HuH-7 (cell line): ENCODE measurements around the gene CORO7.
"Not testable (repeated sequence)": the region's sequence is repeated elsewhere in the genome, so short reads cannot be mapped to it uniquely, and the experiment has no call there.

Source experiments
- DNase-seq: peaks from one replicate; pipeline ENCODE4 v3.0.0; 2011; ENCODE audit warnings: low spot score

CORO7 gene

DNA sequence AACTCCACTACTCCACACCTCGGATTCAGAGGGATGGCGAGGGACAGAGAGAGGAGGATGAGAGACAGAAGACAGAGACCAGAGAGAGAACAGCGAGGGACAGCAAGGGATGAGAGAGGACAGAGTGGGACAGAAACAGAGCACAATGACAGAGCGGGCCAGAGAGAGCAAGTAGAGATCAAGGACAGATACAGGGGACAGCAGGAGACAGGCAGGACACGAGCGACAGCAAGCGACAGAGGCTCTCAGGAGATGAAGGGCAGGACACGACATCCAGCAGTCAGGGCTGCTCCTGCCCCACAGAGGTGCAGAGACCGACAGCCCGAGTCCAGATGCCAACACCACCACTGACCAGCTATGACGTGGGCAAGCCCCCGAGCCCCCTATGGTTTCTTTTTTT is 14.9 kb downstream of the CORO7 start:
- no peak for DNase-seq

DNA sequence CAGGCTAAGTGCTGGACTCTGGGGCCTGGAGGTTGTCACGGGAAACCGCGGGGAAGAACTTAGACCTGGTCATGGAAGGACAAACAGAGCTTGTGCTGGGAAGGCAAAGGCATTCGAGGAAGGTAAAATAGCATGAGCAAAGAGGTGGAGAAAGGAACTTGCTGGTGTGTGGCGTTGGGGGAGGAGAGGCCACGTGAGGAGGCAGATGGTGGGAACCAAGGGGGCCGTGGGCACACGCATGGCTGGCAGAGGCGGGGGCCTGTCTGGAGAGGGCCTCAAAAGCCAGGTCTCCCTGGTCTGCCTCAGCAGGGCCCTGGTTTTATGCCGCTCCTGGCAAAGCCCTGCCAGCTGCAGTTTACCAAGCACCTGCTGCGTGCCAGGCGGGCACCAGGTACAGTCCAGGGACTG is 15.3 kb downstream of the CORO7 start:
- no peak for DNase-seq

DNA sequence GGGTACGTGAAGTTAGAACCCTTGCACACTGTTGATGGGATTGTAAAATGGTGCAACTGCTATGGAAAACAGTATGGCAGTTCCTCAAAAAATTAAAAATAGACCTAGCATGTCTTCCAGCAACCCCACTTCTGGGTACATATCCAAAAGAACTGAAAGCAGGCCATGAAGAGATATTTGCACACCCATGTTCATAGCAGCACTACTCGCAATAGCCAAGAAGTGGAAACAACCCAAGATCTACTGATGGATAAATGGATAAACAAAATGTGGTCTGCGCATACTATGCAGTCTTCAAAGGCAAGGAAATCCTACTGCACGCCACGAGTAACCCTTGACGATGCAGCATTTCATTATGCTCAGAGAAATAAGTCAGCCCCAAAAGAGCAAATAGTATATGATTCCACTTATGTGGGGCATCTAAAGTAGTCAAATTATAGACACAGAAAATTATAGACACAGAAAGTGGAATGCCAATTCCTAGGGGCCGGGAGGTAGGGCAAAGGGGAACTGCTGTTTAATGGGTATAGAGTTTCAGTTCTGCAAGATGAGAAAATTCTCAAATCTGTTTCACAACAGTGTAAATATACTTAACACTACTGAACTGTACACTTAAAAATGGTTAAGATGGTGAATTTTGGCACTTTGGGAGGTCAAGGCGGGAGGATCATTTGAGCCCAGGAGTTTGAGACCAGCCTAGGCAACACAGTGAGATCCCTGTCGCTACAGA is 17.2 kb downstream of the CORO7 start:
- no peak for DNase-seq

DNA sequence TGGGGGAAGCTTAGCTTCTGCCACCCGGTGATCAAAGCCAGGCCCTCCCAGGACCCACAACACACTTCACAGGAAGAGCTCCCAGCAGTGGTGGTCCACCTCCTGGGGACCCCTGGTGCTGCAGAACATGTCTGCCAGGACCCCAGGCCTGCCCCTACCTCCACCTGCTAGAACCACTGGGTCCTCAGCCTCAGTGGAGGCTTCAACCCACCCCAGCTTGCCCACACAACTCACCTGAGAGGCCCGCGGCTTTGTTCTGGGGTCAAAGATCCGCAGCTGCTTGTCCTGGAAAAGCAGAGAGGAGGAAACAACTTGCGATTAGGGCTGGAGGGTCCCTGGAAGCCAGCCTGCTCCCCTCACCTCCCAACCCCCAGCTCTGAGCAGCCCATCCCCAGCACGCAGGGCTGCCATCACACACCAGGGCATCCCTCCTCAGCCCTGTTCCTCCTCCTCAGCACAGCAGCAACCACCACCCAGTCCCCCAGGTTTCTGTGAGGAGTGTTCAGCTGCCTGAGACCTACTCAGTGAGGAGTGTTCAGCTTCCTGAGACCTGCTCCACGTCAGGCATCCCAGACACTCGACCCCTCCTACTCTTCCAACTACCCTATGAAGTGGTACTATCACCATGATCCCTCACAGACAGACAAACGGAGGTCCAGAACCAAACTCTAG is 21.2 kb downstream of the CORO7 start:
- DNase-seq, result no peak

DNA sequence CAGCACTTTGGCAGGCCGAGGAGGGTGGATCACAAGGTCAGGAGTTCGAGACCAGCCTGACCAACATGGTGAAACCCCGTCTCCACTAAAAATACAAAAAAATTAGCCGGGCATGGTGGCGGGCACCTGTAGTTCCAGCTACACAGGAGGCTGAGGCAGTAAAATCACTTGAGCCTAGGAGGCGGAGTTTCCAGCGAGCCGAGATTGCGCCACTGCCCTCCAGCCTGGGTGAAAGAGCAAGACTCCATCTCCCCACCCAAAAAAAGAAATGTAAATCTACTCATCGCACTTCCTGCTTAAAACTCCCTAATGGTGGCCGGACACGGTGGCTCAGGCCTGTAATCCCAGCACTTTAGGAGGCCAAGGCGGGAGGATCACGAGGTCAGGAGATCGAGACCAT is 22.5 kb downstream of the CORO7 start:
- DNase-seq, result not testable (repeated sequence)

DNA sequence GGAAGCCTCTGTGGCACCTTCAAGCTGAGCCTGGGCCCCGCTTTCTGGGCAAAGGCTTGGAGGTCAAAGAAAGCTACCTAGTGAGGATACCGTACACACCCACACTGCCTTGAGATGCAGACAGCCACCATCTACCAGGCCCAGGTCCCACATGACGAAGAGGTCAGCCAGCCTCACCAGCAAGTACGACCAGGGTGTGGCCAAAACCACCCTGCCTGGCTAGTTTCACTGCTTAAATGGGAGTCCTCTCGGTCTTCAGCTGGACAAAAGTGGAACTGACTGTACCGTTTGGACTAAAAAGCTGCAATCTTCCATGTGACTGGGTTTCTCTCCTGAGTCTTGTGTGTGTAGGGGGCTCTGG is 23.2 kb downstream of the CORO7 start:
- DNase-seq, result no peak

DNA sequence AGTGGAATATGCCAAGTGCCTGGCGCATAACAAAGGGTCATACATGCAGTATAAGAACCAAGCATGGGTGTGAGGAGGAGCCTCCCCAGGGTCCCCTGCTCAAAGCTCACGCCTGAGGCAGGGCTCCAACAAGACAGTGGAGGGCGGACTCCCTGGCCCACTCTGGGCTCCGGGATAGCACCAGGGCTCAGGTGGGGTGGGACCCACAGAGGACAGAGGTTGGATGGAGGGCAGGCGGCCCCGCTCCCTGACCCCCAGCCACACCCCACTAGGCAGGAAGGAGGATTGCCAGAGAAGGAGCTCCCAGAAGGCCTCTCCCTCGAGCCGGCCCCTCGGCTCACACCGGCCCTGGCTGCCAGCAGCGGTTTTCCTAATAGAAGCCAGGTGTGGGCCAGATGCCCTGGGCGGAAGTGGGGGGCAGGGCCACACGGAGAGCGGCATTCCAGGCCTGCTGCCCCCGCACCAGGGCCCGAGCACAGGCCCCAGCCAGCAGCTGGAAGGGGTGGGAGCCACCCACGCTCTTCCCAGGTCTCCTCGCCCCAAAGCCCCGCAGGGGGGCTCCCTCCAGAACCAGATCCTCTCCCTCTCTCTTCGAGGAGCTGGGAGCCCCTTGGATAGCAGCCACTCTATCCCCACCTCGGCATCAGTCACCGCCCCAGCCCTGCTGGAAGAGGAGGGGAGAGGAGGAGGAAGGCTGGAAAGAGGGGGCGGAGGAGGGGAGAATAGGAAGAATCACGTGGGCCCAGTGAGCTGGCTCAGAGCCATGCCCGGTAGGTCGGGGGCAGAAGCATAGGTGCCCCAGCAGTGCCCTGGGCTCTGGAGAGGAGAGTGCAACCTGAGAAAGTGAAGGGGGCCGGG is 23.8 kb downstream of the CORO7 start:
- no peak for DNase-seq

DNA sequence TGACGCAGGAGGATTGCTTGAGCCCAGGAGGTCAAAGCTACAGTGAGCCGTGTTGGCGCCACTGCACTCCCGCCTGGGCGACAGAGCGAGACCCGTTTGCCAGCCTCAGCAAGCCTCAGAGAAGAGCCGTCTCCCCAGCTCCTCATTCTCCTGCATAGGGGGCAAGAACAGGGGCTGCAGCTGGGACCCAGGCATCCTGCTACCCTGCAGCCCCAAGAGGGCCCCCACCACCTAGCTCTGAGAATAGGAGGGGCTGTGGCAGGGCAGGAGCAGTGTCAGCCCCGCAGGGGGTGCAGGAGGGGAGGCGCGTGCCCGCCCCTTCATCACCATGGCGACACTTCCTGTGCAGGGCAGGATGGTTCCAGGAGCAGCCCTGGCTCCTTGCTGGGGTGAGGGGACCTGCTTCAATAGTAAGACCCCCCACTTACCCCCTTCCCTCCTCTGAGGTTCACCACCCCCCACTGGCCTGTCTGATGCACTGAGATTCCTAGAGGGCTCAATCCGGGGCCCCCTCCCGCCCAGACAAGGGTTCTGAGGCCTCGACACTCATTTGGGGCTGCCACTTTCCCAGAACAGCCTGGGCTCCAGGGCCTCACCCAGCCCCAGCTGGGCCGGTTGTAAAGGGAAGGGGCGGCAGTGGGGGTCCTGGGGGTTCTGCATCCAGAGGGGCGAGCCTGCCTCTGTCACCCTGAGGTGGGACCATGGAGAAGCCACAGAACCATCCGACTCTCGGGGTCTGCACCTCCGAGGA is 24.6 kb downstream of the CORO7 start:
- no peak for DNase-seq

DNA sequence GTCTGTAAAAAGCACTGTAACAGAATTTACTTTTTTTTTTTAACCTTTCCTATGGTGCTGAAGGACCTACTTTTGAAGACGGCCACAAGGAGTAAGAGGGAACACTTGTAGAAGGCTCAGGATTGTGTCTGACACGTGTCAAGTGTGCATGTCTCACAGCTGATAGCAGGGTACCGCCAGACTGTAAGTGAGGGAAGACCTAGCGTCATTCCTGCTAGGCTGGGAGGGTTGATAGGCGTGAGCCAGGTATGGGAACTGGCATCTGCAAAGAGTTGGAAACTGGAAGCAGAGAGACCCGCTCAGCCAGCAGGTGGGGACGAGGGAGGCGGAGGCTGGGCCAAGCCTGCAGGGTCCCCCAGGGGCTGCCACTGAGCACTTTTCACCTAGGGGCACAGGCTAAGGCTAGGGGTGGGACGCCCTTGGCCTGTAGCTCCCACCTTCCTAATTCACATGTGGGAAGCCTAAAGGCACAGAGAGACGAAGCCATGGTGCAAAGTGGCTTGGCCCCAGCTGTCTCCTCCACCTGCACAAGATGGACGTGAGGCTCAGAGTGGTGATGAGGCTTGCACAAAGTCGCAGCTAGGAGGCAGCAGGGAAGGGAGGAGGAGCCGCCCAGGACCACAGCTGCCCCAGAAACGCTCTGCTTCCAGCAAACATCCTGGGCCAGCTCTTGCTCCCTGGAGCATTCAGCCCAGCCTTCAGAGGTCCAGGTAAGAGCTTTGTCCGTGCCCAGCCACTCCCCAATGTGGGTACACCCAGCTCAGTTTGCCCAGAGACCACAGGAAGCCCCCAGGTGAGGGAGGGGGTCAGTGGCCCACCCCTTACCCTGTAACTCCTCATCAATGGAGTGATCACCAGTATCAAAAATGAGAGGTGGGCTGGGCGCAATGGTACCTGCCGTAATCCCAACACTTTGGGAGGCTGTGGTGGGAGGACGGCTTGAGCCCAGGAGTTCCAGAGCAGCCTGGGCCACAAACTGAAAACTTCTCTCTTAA is 25.8 kb downstream of the CORO7 start:
- DNase-seq, result no peak

DNA sequence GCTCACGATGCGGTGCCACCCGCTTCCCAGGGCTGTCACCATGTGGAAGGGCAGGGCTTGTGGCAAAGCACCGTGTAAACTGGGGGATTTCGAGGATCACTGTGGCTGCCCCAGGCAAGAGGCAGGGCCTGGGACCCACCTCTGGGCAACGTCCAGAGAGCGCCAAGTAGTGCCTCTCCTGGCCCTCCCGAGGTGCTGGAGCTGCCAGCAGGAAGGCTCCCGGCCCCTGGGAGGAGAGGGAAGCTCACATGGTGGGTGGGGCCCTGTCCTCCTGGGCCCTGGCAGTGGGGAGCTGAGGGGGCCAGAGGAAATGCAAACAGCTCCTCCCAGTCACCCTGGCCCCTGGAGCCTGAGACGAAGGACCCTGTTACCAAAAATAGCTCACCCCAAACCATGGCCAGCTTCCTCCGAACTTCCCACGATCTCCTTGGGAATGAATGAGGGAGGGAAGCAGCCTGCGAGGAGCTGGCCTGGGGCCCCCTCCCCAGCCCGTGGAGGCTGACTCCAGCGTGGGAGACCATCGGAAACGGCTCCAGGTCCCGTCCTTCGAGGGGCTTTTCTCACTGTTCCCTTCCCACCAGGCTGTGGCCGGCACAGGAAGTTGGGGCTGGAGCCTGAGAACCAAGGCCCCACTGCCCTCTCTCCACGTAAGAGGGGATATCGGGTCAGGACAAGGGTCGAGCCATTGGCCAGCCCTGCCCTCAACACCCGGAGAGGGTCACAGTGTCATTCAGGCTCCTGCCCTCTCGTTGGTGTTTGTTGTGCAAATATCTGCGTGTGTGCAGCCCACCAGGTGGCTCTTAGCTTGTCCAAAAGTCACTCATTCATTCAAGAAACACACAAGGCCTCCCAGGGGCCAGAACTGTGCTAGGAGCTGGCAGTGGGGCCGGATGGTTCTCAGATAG is 27.1 kb downstream of the CORO7 start:
- no peak for DNase-seq

DNA sequence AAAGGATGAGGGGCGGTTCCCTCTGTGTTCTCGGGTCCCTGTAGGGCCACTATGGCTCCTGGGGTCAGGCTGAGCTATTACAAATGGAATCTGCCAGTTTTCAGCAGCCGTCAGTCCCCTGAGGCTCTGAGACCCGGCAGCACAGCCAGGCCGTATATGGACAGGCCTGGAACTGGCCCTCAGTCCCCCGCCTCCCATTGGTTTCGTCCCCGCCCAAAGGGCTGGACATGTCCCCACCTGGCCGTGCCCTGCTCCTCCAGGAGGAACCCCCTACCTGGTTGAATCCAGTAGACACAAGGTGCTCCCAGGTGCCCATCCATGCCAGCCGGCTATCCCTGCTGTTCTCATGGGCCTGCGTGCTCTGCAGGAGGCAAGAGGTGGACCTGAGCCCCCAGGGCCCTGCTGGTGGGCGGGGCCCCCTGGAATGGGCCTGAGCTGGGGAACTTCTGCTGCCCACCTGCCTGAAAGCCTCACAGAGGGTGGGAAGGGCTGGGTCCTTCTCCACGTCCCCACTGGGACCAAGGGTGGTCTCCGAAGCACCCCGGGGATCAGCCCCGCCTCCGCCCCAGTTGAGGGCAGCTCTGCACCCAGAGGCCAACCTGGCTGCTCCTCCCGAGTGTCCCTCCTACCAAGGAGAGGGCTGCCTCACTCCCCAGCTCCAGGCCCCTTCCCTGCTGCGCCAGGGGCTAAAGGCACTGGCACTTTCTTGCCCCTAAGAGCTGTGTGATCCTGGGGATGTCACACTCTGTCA is 27.9 kb downstream of the CORO7 start:
- DNase-seq, result no peak

DNA sequence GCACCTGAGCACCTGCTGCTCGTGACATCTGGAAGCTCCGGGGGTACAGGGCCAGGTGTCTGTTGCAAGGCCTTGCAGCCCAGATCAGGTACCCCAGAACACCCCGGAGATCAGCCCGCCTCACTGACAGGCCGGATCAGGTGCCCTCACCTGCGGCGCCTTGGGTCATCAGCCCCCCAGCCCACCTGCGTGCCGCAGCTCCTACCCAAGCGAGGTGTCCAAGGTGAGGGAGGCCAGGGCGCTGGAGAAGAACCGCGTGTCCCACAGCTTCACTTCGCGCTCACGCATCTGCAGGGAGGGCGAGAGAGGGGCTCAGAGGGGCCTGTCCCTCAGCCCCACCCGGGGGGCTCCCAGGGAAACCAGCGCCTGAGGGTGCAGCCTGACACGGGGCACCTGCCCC is 28.6 kb downstream of the CORO7 start:
- DNase-seq, result no peak

DNA sequence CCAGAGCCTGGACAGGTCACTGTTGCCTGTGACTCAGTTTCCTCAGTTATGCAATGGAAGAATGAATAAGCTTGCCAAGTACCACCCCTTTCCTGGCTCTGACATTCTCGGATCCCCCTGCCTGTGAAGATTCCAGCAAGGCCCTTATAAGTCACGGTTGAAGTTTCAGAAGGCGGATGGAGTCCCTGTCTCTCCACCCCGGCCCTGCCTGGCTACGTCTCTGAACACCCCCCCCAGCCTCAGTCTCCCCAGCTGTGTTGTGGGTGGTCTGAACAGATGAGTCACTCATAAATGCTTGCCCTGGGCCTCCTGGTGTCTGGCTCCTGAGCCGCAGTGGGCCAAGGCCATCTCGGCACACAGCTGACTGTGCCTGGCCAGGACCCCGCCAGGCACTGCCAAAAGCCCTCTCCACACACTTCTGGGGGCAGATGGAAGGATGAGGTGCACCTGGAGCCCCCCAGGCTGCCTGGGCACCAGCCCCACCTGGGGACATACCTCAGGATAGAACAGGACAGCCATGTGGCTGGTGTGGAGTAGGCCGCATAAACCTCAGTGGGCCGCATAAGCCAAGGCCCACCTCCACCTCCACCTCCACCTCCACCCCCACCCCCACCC is 29.3 kb downstream of the CORO7 start:
- DNase-seq, result no peak

DNA sequence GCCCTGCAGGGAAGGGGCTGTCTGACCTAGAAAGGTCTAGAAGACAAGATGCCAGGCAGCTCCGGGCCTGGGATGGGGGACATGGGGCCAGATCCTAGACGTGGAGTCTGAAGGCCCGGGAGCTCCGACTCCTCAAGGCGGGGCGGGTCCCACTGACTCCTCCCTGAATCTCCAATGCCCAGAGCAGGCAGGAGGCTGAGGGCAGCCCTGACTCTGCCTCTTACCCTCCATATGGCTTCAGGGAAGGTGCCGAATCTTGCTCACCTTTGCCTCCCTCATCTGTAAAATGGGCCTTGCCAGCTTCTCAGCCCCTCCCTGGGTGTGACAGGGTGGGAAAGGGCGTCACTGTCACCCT is 30.0 kb downstream of the CORO7 start:
- no peak for DNase-seq

DNA sequence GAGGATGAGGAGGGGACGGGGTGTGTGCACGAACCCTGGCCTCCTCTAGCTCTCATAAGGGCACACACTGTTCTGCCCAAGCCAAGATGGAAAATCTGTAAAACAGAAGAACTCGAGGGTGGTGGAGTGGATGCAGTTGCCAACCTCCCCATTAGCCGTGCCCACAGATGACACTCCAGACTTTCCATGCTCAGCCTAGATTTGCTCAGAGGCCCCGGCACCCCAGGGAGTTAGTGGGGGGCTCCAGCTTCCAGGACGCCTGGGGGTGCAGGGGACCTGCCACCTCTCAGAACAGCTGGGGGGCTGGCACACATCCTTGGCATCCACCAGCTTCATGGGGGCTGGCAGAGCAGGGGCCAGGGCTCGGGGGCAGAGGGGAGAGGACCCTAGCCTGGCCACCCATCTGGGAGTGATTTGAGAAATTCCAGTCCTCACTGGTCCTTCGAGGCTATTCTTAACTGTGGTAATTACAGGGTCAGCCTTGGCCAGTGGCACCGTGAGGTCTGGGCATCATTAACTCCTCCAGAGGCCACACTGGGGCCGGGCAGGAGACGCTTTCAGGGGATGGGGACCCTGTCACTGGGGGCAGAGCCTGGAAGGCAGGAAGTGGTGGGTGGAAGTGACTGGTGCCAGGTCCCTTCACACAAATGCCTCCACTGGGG is 30.5 kb downstream of the CORO7 start:
- no peak for DNase-seq

DNA sequence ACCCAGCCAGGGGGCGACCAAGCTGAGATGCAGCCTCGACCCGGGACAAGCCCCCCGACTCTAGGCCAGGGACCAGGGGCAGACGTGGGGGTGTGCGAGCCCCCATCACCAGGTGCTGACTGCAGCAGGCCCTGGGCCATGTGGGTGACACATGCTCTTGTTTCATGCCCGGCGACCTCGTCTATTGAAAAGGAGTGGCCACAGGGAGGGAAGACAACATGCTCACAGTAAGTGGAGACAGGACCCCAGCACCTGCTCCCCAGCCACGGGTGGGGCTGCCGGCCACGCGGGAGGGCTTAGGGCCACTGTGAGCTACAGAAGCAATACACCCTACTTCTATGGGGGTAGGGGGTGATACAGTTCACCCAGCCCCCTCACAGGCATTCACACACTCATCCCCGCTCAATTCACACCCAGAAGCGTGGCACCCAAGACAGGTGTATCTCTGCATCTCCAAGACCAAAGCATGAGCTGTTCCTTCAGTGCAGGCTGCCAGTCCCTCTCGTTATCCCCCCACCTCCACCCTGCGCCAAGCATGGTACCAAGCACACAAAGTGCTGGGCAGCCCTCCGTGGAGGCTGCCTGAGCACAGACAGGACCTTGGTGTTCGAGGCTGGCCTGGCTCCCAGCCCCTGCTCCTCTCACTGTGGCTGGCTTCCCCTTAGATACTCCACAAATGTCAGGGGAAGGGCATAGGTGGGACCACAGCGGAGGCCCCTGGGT is 31.2 kb downstream of the CORO7 start:
- no peak for DNase-seq

DNA sequence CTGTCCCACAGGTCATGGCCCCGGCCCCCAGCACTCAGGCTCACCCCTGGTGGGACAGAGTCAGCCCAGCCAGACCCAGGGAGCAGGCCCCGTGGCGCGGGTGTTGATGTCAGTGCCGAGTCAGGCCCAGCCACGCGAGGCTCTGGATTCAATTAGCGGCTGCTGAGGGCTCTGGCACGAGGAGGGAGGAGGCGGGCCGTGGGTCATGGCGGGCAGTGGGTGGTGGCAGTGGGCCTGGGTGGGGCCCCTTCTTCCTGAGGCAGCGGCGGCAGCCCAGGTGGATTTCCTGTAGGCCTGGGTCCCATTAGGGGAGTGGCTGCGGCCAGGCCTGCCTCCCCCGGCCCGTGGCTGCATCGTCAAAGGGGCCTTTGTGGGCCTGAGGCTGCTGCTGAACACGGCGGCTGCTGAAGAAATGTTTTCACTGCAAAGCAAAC is 31.9 kb downstream of the CORO7 start:
- DNase-seq, result no peak
